ENCODE results near the gene KTN1. TPM values are rescaled to one million over a fixed set of nuclear protein-coding genes. Genes with fewer than 3 reads are reported as not detected.

The KTN1 gene
- total RNA-seq, 1 experiment from 2014 or later = 138 TPM

DNA sequence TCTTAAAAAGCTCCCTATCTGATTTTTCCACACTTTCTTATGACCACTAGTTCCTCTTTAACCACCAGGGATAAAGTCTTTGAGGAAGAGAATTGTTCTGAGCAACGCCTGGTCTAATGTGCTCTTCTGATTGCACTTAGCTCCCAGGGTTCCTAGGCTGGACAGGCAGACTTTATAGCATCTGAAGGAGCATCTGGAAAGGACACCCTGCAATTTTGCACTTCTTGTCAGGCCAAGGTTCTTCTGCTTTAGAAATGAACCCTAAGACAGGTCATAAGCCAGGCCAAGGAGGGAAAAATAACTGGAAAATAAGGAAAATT is 126.3 kb downstream of the KTN1 start:
- no peak overlapping the region for H3K27ac Mint-ChIP-seq (ENCODE audit: unreplicated experiment)
- Histone ChIP-seq H3K27me3 (replicated peaks; ENCODE audit: control insufficient read depth, insufficient read depth, low read length) (no peaks in the 10 kb centered on the region), H3K36me3 (ENCODE audit: control insufficient read depth, insufficient read depth, low read length) (no peaks in the 10 kb centered on the region), H3K4me3 (ENCODE audit: low read depth, low read length) (no peak overlapping the region), H3K9me3 (no peaks in the 10 kb centered on the region), H3K4me1 (peaks cover 4% of the 10 kb centered on the region; the same call in 1 of the 2 replicates)
- no TSS peak for BruUV-seq (replicated peaks)
- no peak overlapping the region for H3K4me3 Mint-ChIP-seq (ENCODE audit: unreplicated experiment)
- DNase-seq = no peak
- H3K9me3 Mint-ChIP-seq (ENCODE audit: unreplicated experiment) = no peaks in the 10 kb centered on the region
- intact Hi-C loops (cut with micrococcal nuclease; ENCODE audit: unreplicated experiment) = loop anchor here (1.0 to 2.0 kb wide), 2 partner anchors 9 to 768 kb away; no protein-coding TSS in a partner anchor
- H3K27me3 Mint-ChIP-seq (ENCODE audit: insufficient read depth, unreplicated experiment) = no peaks in the 10 kb centered on the region
- no peaks in the 10 kb centered on the region for H3K36me3 Mint-ChIP-seq (ENCODE audit: insufficient read depth, unreplicated experiment)
- TF ChIP-seq, protein P1, sequence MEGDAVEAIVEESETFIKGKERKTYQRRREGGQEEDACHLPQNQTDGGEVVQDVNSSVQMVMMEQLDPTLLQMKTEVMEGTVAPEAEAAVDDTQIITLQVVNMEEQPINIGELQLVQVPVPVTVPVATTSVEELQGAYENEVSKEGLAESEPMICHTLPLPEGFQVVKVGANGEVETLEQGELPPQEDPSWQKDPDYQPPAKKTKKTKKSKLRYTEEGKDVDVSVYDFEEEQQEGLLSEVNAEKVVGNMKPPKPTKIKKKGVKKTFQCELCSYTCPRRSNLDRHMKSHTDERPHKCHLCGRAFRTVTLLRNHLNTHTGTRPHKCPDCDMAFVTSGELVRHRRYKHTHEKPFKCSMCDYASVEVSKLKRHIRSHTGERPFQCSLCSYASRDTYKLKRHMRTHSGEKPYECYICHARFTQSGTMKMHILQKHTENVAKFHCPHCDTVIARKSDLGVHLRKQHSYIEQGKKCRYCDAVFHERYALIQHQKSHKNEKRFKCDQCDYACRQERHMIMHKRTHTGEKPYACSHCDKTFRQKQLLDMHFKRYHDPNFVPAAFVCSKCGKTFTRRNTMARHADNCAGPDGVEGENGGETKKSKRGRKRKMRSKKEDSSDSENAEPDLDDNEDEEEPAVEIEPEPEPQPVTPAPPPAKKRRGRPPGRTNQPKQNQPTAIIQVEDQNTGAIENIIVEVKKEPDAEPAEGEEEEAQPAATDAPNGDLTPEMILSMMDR (IDR thresholded peaks at IDR 0.05; ENCODE audit: insufficient read depth in 1 of 2, low read depth in 1 of 2, low read length in 1 of 2, severe bottlenecking in 1 of 2, unreplicated experiment in 1 of 2) = no peak
- ChIA-PET POLR2A (no interaction called here), CTCF (interaction anchor here (0.7 to 2.7 kb wide), 6 partner anchors 10 to 776 kb away, joined by 3 to 11 read pairs (median 3); no protein-coding TSS in a partner anchor)
- H3K4me1 Mint-ChIP-seq (ENCODE audit: low read depth, unreplicated experiment) = no peaks in the 10 kb centered on the region

DNA sequence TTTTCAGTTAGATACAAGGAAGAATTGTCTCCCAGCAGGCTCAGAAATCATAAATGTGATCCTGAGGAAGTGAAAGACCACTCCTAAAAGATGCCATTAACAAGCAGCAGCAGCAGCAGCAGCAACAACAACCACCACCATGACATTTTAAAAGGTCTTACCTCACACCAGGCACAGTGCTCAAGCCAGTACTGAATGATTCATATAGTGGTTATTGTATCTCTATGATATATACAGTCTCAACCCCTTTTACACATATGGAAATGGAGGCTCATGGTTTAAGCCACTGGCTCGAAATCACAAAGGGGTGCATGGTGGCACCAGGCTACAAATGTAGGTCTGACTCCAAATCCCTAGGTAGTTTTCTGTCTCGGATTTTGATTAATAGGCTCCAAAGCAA is 126.9 kb downstream of the KTN1 start:
- H3K27ac Mint-ChIP-seq (ENCODE audit: unreplicated experiment) = no peak overlapping the region
- no peaks in the 10 kb centered on the region for H3K36me3 Mint-ChIP-seq (ENCODE audit: insufficient read depth, unreplicated experiment)
- no peaks in the 10 kb centered on the region for H3K27me3 ChIP-seq (replicated peaks; ENCODE audit: control insufficient read depth, insufficient read depth, low read length)
- peaks cover 4% of the 10 kb centered on the region; the same call in 1 of the 2 replicates for H3K4me1 ChIP-seq
- TF ChIP-seq, protein P1 (IDR thresholded peaks at IDR 0.05; ENCODE audit: insufficient read depth in 1 of 2, low read depth in 1 of 2, low read length in 1 of 2, severe bottlenecking in 1 of 2, unreplicated experiment in 1 of 2) = no peak
- no peak for DNase-seq
- no peaks in the 10 kb centered on the region for H3K4me1 Mint-ChIP-seq (ENCODE audit: low read depth, unreplicated experiment)
- no peaks in the 10 kb centered on the region for H3K36me3 ChIP-seq (ENCODE audit: control insufficient read depth, insufficient read depth, low read length)
- BruUV-seq (replicated peaks) = no TSS peak
- H3K27me3 Mint-ChIP-seq (ENCODE audit: insufficient read depth, unreplicated experiment) = no peaks in the 10 kb centered on the region
- ChIA-PET POLR2A (no interaction called here), CTCF (interaction anchor here (0.6 to 2.7 kb wide), 4 partner anchors 192 to 775 kb away, joined by 3 to 11 read pairs (median 4); no protein-coding TSS in a partner anchor)
- no peak overlapping the region for H3K4me3 Mint-ChIP-seq (ENCODE audit: unreplicated experiment)
- intact Hi-C loops (cut with micrococcal nuclease; ENCODE audit: unreplicated experiment) = loop anchor here (1.0 to 2.0 kb wide), 4 partner anchors 10 to 768 kb away; no protein-coding TSS in a partner anchor
- H3K9me3 ChIP-seq = no peaks in the 10 kb centered on the region; the same call in 1 of the 2 replicates
- no peak overlapping the region for H3K4me3 ChIP-seq (ENCODE audit: low read depth, low read length)
- no peaks in the 10 kb centered on the region for H3K9me3 Mint-ChIP-seq (ENCODE audit: unreplicated experiment)

DNA sequence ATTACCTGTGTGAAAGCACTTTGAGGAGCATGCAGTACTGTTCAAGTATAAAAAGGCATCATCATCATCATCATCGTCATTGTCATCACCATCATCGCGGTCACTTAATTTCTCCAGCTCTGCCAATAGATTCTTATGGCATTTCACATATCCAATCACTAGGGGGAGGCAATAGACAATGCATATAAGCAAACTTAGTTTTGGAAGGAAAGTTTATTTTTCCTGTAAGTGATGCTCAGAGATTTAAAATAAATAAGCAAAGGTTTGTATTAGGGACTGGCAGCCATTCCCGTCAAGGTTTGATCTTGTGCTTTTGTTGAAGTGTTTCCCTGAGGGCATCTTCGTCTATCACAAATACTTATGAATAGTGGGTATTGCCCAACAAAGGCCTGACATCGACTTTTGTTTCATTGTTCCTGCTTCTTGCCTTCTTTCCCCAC is 127.4 kb downstream of the KTN1 start:
- Histone ChIP-seq H3K4me1 (peaks cover 4% of the 10 kb centered on the region; the same call in 1 of the 2 replicates), H3K27me3 (replicated peaks; ENCODE audit: control insufficient read depth, insufficient read depth, low read length) (no peaks in the 10 kb centered on the region), H3K4me3 (ENCODE audit: low read depth, low read length) (no peak overlapping the region), H3K9me3 (no peaks in the 10 kb centered on the region; the same call in 1 of the 2 replicates), H3K36me3 (ENCODE audit: control insufficient read depth, insufficient read depth, low read length) (no peaks in the 10 kb centered on the region)
- no peak overlapping the region for H3K27ac Mint-ChIP-seq (ENCODE audit: unreplicated experiment)
- no TSS peak for BruUV-seq (replicated peaks)
- DNase-seq = peak in 1 of 2 experiments; percentile 32
- H3K9me3 Mint-ChIP-seq (ENCODE audit: unreplicated experiment) = no peaks in the 10 kb centered on the region
- no peaks in the 10 kb centered on the region for H3K27me3 Mint-ChIP-seq (ENCODE audit: insufficient read depth, unreplicated experiment)
- no peak overlapping the region for H3K4me3 Mint-ChIP-seq (ENCODE audit: unreplicated experiment)
- no peaks in the 10 kb centered on the region for H3K4me1 Mint-ChIP-seq (ENCODE audit: low read depth, unreplicated experiment)
- CTCF ChIA-PET = interaction anchor here (0.6 to 2.7 kb wide), 3 partner anchors 192 to 767 kb away, joined by 3 to 11 read pairs (median 5); no protein-coding TSS in a partner anchor
- H3K36me3 Mint-ChIP-seq (ENCODE audit: insufficient read depth, unreplicated experiment) = no peaks in the 10 kb centered on the region
- intact Hi-C loops (cut with micrococcal nuclease; ENCODE audit: unreplicated experiment) = loop anchor here (1.0 to 2.0 kb wide), 3 partner anchors 633 to 767 kb away; no protein-coding TSS in a partner anchor
- TF ChIP-seq, protein P1 (IDR thresholded peaks at IDR 0.05; ENCODE audit: insufficient read depth in 1 of 2, low read depth in 1 of 2, low read length in 1 of 2, severe bottlenecking in 1 of 2, unreplicated experiment in 1 of 2) = peak; percentile 53 to 65
- POLR2A ChIA-PET = no interaction called here
